COR-L47 (cell line): ENCODE data around the gene PUS1.

ENCODE experiments used
- DNase-seq: peaks from one replicate; lab custom pipeline; 2025; lab: John Stamatoyannopoulos, UW

PUS1 gene

DNA sequence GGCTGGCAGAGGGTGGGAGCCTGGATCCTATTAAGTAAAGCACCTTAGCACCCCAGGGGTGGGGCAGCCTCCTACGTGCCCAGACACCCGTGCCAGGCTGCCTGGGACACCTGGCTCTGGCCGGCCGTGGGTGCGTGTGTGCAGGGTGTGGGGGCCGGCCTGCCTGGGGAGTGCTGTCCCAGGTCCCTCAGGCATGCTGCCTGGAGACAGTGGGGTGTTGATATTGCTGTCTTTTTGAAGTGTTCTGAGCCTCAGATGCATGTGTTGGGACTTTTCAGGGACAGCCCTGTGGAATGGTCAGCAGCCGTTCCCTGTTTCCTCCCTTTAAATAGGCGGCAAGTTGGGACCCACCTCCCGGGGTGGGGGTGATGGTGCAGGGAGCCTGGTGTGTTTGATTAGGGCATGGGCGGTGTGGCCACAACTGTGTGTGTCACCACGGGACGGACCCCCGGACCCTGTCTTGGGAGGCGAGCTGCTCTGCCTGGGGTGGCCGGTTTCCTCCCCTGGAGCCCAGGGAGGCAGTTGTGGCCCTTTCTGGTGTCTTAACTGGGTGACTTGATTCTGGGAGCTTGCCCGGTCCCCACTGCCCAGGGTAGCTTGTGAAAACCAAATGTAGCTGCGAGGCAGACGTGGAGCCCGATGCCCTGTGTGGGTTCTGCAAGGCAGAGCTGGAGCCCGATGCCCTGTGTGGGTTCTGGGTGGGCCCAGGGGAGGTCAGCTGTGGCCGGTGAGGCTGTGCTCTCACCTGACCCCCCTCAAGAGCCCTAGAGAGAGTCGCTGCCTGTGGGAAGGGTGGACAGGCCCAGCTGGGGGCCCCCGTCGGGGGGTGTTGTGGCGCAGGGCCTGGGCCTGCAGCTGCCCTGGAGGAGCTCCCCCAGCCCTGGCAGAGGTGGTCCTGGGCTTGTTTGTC is 26.5 kb upstream of the PUS1 start:
- DNase-seq, result no peak

DNA sequence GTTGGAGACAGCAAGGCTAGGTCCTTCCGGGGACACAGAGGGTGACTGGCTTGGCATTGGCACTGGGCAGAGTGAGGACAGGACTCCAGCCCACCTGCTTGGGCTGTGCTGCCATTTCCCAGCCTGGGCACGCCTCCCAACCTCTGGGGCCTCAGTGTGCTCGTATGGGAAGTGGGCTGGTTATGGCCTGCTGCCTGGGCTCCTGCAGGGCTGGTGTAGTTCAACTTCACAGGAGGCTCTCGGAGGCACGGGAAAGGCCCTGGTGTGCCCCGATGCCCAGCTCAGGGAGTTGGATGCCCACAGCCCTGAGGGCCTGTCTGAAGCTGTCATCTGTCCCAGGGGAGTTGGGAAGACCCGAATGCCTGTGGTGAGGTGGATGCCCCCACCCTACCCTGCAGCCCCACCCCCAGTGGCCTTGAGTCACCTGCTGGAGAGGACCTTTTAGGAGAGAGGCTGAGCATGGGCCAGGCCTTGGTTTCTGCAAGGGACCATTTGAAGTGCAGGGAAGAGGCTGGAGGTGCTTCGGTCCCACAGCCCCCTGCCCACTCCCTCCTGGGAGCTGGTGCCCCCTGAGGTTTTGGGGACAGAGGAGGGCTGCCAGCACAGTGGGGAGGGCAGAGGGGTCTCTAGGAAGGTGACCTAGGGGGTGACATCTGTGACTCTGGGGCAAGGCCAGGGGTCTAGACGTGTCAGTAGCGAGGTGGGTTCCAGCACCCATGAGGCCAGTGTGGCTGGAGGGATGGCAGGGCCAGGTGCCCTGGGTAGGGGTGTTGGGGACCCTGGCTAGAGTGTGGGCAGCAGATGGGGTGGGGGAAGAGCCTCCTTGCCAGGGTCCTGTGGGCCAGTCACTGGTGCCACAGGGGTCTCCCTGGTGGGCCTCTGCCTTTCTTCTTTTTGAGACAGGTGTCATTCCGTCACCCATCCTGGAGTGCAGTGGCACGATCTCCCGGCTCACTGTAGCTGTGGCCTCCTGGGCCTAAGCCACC is 25.5 kb upstream of the PUS1 start:
- DNase-seq, result no peak

DNA sequence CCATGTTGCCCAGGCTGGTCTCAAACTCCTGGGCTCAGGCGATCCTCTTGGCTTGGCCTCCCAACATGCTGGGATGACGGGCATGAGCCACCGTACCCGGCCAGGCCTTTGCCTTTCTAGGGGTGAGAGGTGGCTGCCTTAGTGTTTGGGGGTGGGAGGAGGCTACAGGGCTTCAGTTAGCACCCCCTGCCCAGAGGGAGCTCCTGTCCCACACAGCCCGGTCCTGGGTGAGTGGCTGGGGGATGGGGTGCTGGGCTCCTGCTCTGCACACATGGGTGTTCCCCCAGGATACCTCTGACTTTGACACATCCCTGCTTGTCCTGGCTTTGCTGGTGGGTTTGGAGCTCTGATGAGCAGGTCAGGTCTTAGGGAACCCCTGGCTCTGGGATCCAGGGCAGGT is 24.7 kb upstream of the PUS1 start:
- no peak for DNase-seq

DNA sequence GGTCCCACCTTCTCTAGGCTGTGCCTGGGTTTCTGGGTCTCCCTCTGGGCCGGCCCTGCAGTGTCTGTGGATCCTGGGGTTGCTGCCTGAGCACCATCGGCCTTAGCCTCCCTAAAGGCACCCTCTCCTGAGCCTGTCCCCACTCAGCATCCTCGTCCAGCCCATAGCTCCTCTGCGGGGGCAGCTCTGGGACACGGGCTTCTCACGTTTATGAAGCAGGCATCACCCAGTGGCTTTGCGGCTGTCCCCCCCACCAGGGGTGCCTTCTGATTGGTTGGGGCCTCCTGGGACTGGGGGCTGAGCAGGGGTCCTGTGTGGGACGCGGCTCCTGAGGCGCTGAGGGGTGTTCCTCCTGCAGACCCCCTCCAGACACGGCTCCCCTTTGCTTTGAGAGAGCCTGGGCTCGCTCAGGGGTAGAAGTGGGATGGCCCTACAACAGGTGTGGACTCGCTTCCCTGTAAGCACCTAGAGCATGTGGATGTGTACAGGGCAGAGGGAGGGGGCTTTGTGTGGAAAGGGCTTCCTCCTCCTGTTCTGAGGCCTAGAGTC is 23.9 kb upstream of the PUS1 start:
- no peak for DNase-seq

DNA sequence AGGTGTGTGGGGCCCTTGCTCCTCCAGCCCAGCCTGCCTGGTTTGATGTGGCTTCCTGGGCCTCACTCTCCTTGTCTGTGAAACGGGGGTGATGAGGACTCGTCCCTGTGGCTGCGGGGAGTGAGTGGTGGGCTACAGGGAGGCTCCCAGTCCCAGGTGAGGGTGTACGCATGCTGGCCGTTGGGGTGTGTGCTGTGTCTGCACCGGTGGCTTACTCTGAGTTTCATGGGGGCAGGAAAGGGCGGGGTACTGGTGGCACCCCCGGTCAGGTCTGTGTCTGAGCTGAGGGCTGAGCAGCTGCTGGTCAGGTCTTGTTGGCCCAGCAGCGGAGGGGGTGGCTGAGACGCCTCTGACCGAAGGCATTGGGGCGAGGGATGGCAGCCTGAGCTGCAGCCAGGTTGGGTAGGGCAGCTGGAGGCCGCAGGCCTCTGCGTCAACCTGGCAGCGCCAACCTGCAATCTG is 23.4 kb upstream of the PUS1 start:
- DNase-seq, result no peak

DNA sequence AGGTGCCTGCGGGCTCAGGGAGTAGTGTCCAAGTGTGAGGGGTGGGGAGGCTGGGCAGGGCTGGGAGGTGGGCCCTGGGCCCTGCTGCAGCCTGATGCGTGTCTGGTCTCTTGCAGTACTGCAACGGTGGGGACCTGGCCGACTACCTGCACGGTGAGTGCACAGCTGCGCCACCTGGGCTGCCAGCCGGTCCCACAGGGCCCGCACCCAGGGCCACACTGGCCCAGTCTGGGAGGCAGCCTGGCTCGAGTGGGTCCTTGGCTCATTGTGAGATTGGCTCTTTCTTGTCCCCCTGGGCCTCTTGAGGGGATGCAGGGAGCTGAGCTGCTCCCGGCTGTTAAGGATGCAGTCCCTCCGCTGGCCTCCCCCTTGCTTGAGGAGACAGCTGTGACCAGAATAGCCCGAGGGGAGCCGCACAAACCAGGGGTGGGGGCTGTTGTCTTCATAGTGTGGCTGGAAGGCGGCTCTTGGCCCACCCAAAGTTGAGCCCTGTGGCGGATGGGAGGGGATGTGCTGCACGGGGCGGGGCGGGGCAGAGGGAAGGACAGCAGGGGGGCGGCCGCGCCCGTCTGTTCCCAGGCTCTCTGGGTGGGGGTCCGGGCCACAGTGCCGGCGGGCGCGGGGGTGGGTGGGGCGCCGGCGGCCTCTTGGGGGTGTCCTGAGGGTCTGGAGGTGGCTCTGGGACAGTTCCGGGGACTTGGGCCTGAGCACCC is 21.5 kb upstream of the PUS1 start:
- DNase-seq, result no peak

DNA sequence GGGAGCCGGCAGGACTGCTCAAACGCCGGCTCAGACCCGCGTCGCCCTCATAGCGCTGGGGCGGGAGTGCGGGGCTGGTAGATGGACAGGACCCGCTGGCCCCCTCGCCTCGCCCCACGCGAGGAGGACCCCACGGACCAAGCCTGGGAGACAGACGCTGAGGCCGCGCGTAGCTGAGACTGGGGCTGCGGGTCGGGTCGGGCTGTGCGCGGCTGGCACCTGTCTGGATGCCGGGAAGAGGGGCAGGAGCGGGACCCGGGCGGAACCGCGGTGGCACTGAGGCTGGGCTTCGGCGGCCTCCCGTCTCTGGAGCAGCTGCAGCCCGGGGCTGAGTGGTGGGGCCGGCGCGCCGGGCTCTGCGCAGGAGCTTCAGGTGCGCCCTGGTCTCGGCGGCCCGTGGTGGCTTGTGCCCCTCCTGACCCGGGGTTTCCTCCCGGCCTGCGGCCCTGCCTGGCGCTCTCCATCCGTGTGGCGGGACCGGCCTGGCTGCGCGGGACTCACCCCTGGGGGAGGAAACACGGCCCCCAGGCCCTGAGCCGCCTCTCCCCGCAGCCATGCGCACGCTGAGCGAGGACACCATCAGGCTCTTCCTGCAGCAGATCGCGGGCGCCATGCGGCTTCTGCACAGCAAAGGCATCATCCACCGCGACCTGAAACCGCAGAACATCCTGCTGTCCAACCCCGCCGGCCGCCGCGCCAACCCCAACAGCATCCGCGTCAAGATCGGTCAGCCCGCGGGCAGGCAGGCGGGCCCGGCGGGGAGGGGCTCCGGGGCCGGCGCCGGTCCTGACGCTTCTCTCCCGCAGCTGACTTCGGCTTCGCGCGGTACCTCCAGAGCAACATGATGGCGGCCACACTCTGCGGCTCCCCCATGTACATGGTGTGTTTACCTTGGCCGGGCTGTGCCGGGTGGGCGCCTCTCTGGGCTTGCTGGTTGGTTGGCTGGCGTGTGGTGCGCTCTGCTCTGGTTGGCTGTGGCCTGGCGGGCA is 20.7 kb upstream of the PUS1 start:
- no peak for DNase-seq

DNA sequence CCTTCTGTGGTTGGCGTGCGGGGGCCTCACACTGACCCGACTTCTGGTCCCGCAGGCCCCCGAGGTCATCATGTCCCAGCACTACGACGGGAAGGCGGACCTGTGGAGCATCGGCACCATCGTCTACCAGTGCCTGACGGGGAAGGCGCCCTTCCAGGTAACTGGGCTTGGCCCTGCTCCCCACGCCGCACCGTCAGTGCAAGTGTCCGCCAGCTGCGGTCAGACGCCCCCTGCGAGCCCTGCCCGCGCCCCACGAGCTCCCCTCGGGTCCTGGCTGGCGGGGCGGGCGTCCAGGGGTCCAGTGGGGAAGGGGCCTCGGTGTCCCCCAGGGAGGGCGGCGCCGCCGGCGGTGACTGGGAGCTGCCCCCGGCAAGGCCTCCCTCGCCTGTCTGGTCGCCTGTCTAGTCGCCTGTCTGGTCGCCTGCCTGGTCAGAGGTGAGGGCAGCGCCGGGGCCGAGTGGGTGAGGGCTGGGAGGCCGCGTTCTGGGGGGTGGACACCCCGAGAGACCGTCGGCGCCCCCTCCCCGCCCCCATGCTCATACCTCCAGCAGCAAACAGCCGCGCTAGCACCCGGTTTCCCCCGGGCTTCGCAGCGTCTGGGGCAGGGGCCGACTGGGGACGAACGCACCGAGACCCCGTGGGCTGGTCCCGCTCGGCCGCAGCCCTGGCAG is 19.9 kb upstream of the PUS1 start:
- no peak for DNase-seq

DNA sequence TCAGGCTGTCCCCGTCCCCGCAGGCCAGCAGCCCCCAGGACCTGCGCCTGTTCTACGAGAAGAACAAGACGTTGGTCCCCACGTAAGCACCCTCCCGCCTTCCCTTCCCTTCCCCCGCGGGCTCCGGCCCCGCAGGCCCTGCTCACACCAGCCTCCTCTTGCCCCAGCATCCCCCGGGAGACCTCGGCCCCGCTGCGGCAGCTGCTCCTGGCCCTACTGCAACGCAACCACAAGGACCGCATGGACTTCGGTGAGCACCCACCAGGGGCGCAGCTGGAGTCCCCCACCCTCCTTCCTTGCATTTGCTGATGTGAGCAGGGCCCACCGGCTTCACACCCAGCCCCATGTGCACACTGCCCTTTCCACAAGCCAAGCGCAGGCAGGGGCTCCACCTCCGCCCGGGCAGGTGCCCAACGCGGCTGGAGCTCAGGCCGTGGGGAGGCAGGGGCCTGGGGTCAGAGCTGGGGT is 19.3 kb upstream of the PUS1 start:
- no peak for DNase-seq

DNA sequence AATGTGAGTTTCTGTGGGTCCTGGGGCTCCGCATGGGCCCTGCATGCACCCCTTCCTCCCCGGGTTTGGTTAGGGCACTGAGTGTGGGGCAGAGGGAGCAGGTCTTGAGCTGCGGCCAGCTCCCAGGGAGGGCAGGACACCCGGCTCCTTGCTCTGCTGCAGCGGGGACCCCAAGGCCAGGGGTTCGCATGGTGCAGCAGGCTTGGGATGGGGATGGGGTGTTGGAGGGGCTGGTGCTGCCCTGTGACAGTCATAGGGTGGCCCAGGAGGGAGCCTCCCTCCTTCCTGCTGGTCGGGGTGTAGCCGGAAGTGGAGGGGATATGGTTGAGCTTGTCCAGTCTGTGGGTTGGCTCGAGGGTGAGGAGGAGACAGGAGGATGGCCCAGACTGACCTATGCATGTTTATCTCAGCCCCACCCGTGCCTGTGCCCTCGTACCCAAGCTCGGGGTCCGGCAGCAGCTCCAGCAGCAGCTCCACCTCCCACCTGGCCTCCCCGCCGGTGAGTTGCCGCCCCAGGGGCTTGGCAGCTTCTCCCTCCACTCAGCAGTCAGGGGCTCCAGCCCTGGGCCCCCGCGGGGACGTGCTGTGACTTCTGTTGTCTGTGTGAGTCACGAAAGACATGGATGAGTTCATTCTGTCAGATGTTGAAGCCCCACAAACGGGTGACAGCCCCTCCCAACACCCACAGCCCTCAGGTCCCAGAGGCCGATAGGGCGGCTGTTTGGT is 18.6 kb upstream of the PUS1 start:
- no peak for DNase-seq

DNA sequence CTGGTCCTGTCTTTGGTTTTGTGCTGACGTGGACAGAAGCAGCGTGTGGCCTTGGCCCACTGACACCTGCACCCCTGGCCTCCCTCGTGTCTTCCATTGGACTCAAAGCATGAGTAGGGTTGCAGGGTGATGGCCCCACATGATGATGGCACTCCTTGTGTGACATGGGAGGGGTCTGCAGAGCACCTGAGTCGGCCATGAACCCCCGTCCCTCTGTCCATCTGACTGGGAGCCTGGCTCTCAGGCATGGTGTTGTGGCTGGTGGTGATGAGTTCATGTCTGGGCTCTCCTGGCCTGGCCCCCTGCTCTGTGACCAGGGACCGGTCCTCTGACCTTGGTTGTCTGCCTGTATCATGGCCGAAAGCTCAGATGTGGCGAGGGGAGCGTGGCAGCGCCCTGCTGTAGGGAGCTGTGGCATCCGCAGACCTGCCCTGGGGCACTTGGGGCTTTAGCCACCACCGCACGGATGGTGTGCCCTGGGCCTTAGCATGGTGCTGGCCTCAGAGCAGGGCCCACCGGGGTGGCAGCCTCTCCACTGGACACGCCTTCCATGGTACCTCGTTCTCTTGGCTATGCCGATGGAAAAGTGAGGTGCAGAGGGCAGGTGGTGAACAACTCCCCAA is 17.9 kb upstream of the PUS1 start:
- DNase-seq, result no peak

DNA sequence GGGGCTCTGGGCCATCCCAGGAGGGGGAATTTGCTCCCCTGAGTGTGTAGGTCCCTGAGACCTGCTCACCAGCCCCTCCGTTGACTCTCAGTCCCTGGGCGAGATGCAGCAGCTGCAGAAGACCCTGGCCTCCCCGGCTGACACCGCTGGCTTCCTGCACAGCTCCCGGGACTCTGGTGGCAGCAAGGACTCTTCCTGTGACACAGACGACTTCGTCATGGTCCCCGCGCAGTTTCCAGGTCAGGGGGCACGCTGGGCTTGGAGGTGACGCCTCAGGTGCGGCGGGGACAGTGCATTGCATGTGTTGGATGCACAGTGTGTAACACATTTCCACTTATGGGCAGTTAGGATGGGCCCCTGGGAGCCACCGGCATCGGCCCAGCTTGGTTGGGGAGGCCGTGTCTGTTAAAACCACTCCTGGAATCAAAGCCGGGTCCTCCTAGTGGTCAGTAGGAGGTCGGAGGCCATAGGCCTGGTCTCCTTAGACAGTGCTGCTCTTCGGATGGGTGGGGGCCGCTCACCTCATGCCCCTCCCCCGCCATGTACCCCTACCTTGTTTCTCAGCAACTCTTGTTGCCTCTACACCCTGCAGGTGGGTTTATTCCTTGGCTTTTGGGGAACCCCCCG is 17.1 kb upstream of the PUS1 start:
- no peak for DNase-seq

DNA sequence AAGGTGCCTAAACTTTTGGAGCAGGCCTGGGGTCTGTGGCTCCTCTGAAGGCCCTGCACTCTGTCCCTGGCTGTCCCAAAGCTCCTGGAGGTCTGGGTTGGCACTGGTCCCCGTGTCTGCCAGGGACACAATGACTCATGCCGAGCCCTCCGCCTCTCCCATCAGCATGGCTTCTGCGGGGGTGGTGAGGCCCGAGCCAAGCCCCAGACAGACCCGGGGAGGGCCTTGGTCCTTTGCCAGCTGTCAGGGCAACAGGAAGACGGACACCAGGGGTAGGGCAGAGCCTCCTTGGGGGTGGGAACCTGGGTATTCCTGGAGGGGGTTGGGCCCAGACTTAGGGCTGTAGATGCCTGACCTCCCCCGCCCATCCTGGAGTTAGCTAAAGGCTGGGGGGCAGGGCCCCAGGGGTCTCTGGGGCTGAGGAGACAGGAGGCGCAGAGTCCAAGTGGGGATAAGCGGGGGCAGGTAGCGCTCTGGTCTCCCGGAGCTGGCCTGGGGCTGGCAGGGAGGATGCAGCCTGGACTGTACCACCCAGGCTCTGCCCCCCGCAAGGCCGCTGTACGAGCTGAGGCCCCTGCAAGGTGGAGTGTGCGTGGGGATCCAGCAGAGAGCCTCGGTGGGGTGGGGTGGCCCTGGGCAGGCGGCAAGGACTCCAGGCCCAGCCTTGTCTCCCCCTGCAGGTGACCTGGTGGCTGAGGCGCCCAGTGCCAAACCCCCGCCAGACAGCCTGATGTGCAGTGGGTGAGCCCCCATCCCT is 16.4 kb upstream of the PUS1 start:
- peak; percentile 65 for DNase-seq

DNA sequence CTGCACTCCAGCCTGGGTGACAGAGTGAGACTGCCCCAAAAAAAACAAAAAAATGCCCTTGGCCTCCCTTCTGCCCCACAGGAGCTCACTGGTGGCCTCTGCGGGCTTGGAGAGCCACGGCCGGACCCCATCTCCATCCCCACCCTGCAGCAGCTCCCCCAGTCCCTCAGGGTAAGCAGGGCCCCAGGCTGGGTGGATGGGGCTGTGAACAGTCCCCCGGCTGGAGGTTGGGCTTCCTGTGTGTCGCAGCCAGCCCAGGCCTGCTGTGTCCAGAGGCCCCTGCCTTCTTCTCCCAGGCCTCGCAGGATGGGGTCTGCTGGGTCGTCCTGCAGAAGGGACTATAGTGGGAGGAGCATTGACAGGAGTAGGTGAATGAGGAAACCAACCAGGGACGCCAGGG is 15.4 kb upstream of the PUS1 start:
- DNase-seq, result no peak

DNA sequence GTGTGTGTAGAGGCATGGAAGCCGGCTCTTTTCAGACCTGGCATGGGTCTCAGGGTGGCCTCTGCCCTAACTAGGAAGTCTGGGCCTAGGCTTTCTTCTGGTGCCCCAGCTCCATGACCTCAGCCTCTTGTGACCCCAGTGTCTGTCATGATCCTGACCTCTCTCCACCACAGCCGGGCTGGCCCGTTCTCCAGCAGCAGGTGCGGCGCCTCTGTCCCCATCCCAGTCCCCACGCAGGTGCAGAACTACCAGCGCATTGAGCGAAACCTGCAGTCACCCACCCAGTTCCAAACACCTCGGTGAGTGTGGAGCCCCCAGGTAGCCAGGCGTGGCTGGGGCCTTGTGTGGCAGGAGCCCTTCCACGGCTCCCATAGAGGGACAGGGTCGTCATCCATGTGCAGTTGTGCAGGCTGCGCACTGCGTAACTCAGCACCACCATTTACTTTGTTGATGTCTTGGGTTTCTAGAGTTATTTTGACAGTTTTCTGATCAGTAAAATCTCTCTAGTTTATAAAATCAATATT is 14.8 kb upstream of the PUS1 start:
- no peak for DNase-seq

DNA sequence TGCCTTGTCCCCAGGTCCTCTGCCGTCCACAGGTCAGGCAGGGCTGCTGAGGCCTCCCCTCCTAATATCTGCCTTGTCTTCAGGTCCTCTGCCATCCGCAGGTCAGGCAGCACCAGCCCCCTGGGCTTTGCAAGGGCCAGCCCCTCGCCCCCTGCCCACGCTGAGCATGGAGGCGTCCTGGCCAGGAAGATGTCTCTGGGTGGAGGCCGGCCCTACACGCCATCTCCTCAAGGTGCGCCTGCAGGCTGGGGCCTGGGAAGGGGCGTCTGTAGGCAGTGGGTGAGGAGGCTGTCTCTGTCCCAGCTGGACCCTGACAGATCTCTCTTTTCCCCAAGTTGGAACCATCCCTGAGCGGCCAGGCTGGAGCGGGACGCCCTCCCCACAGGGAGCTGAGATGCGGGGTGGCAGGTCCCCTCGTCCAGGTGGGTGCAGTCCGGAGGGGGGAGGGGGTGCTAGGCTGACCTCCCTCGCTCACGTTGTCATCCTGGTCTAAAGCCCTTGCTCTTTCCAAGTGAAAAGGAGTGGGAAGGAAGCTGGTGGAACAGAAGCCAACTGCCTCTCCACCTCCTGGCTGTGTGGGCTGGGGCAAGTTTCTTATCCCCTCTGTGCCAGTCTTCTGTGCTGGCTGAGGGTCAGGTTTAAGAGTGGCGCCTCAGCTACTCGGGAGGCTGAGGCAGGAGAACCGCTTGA is 13.9 kb upstream of the PUS1 start:
- DNase-seq, result no peak

DNA sequence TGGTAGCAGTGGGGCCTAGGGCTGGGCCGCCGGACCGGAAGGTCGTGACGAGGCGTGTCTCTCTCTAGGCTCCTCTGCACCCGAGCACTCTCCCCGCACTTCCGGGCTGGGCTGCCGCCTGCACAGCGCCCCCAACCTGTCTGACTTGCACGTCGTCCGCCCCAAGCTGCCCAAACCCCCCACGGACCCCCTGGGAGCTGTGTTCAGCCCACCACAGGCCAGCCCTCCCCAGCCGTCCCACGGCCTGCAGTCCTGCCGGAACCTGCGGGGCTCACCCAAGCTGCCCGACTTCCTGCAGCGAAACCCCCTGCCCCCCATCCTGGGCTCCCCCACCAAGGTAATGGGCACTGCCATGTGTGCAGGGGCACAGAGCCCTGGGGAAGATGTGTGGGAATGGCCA is 13.3 kb upstream of the PUS1 start:
- DNase-seq, result no peak
